ENCODE data around the gene P2RY14.
"Not testable (repeated sequence)": the region's sequence is repeated elsewhere in the genome, so short reads cannot be mapped to it uniquely, and the experiment has no call there.

Gene P2RY14

GRCh38 chr3:151175952-151176351 is 102.4 kb downstream of the P2RY14 start:
- no peak overlapping the region for H3K4me3 ChIP-seq (ENCODE audit: low read length)
- DNase-seq (ENCODE audit: low read depth) = no peak
- TF ChIP-seq, protein P1, sequence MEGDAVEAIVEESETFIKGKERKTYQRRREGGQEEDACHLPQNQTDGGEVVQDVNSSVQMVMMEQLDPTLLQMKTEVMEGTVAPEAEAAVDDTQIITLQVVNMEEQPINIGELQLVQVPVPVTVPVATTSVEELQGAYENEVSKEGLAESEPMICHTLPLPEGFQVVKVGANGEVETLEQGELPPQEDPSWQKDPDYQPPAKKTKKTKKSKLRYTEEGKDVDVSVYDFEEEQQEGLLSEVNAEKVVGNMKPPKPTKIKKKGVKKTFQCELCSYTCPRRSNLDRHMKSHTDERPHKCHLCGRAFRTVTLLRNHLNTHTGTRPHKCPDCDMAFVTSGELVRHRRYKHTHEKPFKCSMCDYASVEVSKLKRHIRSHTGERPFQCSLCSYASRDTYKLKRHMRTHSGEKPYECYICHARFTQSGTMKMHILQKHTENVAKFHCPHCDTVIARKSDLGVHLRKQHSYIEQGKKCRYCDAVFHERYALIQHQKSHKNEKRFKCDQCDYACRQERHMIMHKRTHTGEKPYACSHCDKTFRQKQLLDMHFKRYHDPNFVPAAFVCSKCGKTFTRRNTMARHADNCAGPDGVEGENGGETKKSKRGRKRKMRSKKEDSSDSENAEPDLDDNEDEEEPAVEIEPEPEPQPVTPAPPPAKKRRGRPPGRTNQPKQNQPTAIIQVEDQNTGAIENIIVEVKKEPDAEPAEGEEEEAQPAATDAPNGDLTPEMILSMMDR (IDR thresholded peaks at IDR 0.05; ENCODE audit: insufficient read depth, low read depth, low read length, missing control alignments) = no peak

DNA sequence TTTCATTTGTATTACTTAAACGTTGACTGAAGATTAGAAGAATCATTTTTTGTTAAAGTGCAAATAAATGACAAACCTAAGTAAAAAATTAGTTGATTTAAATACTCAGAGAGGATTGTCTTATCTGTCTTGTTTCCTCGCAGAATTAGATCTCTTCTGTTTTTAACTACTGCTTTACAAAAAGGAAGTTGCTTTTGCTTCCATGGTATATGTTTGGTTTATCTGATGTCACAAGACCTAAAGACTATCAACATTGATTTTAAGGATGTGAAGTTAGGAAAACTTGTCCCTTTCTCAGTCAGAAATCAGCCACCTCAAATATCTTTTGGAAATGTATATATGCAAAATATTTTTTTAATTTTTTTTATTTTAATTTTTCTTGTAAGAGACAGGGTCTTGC is 104.0 kb downstream of the P2RY14 start:
- DNase-seq (ENCODE audit: low read depth) = no peak
- no peak overlapping the region for H3K4me3 ChIP-seq (ENCODE audit: low read length)
- TF ChIP-seq, protein P1 (IDR thresholded peaks at IDR 0.05; ENCODE audit: insufficient read depth, low read depth, low read length, missing control alignments) = no peak

GRCh38 chr3:151171145-151171757 is 107.1 kb downstream of the P2RY14 start:
- no peak for DNase-seq (ENCODE audit: low read depth)
- TF ChIP-seq, protein P1 (IDR thresholded peaks at IDR 0.05; ENCODE audit: insufficient read depth, low read depth, low read length, missing control alignments) = no peak
- H3K4me3 ChIP-seq (ENCODE audit: low read length) = no peak overlapping the region

DNA sequence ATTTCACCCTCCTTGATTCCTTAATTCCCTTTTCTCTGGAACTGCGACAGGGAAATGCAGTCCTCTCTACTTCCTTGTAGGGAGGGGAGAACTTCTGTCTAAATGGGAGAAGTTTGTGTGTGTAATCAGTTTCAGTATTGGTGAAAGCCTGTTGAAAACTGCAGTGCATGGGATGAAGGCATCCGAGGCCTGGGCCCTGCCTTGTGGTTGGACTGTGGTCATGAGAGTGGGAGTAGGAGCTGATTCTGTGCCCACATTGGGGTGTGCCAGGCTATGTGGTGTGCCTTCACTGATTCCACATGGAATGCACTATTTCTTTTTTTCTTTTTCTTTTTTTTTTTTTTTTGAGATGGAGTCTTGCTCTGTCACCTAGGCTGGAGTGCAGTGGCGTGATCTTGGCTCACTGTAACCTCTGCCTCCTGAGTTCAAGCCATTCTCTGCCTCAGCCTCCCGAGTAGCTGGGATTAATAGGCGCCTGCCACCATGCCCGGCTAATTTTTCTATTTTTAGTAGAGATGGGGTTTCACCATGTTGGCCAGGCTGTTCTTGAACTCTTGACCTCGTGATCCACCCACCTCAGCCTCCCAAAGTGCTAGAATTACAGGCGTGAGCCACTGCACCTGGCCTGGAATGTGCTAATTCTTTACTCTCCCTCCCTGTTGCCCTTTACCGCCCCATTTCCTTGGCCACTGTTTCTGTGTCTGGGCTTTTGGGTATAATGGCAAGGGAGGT is 108.2 kb downstream of the P2RY14 start:
- H3K4me3 ChIP-seq (ENCODE audit: low read length); DNase-seq (ENCODE audit: low read depth): not testable (repeated sequence)

GRCh38 chr3:151169262-151169947 is 108.9 kb downstream of the P2RY14 start:
- TF ChIP-seq, protein P1 (IDR thresholded peaks at IDR 0.05; ENCODE audit: insufficient read depth, low read depth, low read length, missing control alignments) = no peak
- DNase-seq (ENCODE audit: low read depth) = peak; percentile 25
- H3K4me3 ChIP-seq (ENCODE audit: low read length) = no peak overlapping the region

- H3K4me3 ChIP-seq (ENCODE audit: low read length) = no peak overlapping the region
- TF ChIP-seq, protein P1 (IDR thresholded peaks at IDR 0.05; ENCODE audit: insufficient read depth, low read depth, low read length, missing control alignments) = peak; percentile 95
- peak; percentile 74 for DNase-seq (ENCODE audit: low read depth)
Measured at GRCh38 chr3:151168269-151169094, 109.9 kb downstream of the P2RY14 start.

GRCh38 chr3:151166161-151166560 is 112.2 kb downstream of the P2RY14 start:
- TF ChIP-seq, protein P1 (IDR thresholded peaks at IDR 0.05; ENCODE audit: insufficient read depth, low read depth, low read length, missing control alignments) = no peak
- peak; percentile 6 for DNase-seq (ENCODE audit: low read depth)
- H3K4me3 ChIP-seq (ENCODE audit: low read length) = no peak overlapping the region
